WTC11 (cell line): ENCODE data around the gene QKI.
"Not testable (repeated sequence)": the region's sequence is repeated elsewhere in the genome, so short reads cannot be mapped to it uniquely, and the experiment has no call there.

ENCODE experiments used
- ATF3 ChIP-seq: sonication (generic); formaldehyde crosslinking; conservative IDR thresholded peaks from 2 replicates; pipeline ENCODE4 v1.8.1; 2022; ENCODE audit warnings: mild to moderate bottlenecking, missing genetic modification reagents
- ATF6 ChIP-seq: sonication (generic); formaldehyde crosslinking; IDR thresholded peaks from 2 replicates; pipeline ENCODE4 v1.8.1; 2023; ENCODE audit warnings: mild to moderate bottlenecking, missing genetic modification reagents
- CBFB ChIP-seq: sonication (generic); formaldehyde crosslinking; IDR thresholded peaks from 2 replicates; pipeline ENCODE4 v1.8.1; 2022; ENCODE audit warnings: mild to moderate bottlenecking, low read depth, missing genetic modification reagents
- CTCF ChIP-seq: fragments of 200-600 bp; IDR thresholded peaks from 2 replicates; pipeline ENCODE4 v1.8.0; 2022; ENCODE audit warnings: antibody characterized with exemption
- E2F1 ChIP-seq: sonication (generic); formaldehyde crosslinking; IDR thresholded peaks from 2 replicates; pipeline ENCODE4 v1.8.0; 2022; ENCODE audit warnings: mild to moderate bottlenecking, missing genetic modification reagents
- ERG ChIP-seq: fragments of 250-450 bp; sonication (Bioruptor Pico); IDR thresholded peaks from 2 replicates; pipeline ENCODE4 v1.8.0; 2021; ENCODE audit warnings: mild to moderate bottlenecking
- HMGXB4 ChIP-seq: sonication (generic); formaldehyde crosslinking; IDR thresholded peaks from 2 replicates; pipeline ENCODE4 v1.8.1; 2023; ENCODE audit warnings: mild to moderate bottlenecking, moderate library complexity, missing genetic modification reagents
- MAX ChIP-seq: sonication (generic); formaldehyde crosslinking; IDR thresholded peaks from 2 replicates; pipeline ENCODE4 v1.8.0; 2022; ENCODE audit warnings: mild to moderate bottlenecking, missing genetic modification reagents
- NFE2L1 ChIP-seq: sonication (generic); formaldehyde crosslinking; IDR thresholded peaks from 2 replicates; pipeline ENCODE4 v1.8.1; 2023; ENCODE audit warnings: missing genetic modification reagents
- NR3C1 ChIP-seq: sonication (generic); formaldehyde crosslinking; conservative IDR thresholded peaks from 2 replicates; pipeline ENCODE4 v1.8.1; 2023; ENCODE audit warnings: low read depth, mild to moderate bottlenecking, missing genetic modification reagents
- SMAD3 ChIP-seq: sonication (generic); formaldehyde crosslinking; IDR thresholded peaks from 2 replicates; pipeline ENCODE4 v1.8.0; 2022; ENCODE audit warnings: missing genetic modification reagents, mild to moderate bottlenecking, borderline replicate concordance
- TEAD4 ChIP-seq: sonication (generic); formaldehyde crosslinking; IDR thresholded peaks from 2 replicates; pipeline ENCODE4 v1.8.0; 2022; ENCODE audit warnings: mild to moderate bottlenecking, missing genetic modification reagents
- USF2 ChIP-seq: sonication (generic); formaldehyde crosslinking; IDR thresholded peaks from 2 replicates; pipeline ENCODE4 v1.8.1; 2023; ENCODE audit warnings: mild to moderate bottlenecking, missing genetic modification reagents, moderate library complexity
- ZNF263 ChIP-seq: sonication (generic); formaldehyde crosslinking; IDR thresholded peaks from 2 replicates; pipeline ENCODE4 v1.8.1; 2022; ENCODE audit warnings: low read depth, mild to moderate bottlenecking, moderate library complexity, missing genetic modification reagents

- TF ChIP-seq ATF6 (CRISPR knock-in tag); ERG (CRISPR knock-in tag); MAX (CRISPR knock-in tag); CTCF; HMGXB4 (CRISPR knock-in tag); USF2 (CRISPR knock-in tag); NFE2L1 (CRISPR knock-in tag); TEAD4; ZNF263 (CRISPR knock-in tag); CBFB (CRISPR knock-in tag); ATF3 (CRISPR knock-in tag); NR3C1; SMAD3 (CRISPR knock-in tag); E2F1: not testable (repeated sequence)
Observed at GRCh38 chr6:163383396-163383795, 31.1 kb upstream of the QKI start.
